HFF-Myc (cell line): Measurements from ENCODE around the gene RGS19.

Experiments used
- DNase-seq: peaks from one replicate; pipeline ENCODE4 v3.0.0-alpha.2; 2011; ENCODE audit warnings: low read depth; ENCODE audit errors: extremely low read depth
- H3K4me3 ChIP-seq: replicated peaks from 2 replicates; pipeline ENCODE4 v1.5.1; 2011; ENCODE audit warnings: low read depth, mild to moderate bottlenecking, control low read depth, low read length
- TF ChIP-seq, protein P1 (sequence below): IDR thresholded peaks from 2 replicates; pipeline ENCODE4 v1.5.1; 2012; ENCODE audit warnings: mild to moderate bottlenecking, low read depth, low read length, control low read depth; ENCODE audit errors: missing control alignments

Gene RGS19

DNA sequence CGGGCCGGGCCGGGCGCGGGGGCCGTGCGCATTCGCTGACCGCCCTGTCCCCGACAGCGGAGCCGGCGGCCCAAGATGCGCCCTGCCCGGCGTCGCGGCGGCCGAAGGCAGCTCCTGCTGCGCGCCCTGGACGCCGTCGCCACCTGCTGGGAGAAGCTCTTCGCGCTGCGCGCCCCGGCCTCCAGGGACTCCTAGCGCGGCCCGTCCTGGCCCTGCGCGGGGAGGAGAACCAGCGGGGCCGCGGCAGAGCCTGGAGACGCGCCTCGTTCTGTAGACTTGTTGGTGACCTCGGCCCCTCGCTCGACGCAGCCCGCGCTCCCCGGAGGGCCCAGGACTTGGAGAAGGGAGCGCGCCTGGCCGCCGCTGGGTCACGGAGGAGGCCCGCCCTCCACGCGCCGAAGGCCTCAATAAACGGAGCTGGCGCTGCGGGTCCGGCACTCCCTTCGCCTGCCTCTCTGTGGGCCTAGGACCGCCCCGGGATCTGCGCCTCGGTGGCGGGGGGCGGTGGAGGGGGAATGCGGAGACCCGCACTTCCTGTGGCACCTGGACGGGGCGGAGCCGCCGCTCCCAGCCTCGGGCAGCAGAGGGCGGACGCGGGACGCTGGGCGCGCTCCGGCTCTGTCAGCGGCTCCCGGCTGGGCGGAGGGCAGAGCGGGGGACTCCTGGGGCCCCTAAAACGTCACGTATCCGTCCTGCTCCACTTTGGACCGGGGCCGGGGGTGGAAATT lies 40.6 kb downstream of the RGS19 start:
- DNase-seq, result no peak
- TF ChIP-seq, protein P1, sequence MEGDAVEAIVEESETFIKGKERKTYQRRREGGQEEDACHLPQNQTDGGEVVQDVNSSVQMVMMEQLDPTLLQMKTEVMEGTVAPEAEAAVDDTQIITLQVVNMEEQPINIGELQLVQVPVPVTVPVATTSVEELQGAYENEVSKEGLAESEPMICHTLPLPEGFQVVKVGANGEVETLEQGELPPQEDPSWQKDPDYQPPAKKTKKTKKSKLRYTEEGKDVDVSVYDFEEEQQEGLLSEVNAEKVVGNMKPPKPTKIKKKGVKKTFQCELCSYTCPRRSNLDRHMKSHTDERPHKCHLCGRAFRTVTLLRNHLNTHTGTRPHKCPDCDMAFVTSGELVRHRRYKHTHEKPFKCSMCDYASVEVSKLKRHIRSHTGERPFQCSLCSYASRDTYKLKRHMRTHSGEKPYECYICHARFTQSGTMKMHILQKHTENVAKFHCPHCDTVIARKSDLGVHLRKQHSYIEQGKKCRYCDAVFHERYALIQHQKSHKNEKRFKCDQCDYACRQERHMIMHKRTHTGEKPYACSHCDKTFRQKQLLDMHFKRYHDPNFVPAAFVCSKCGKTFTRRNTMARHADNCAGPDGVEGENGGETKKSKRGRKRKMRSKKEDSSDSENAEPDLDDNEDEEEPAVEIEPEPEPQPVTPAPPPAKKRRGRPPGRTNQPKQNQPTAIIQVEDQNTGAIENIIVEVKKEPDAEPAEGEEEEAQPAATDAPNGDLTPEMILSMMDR, result peak; percentile 61
- peak overlapping the region; percentile 30 for H3K4me3 ChIP-seq

DNA sequence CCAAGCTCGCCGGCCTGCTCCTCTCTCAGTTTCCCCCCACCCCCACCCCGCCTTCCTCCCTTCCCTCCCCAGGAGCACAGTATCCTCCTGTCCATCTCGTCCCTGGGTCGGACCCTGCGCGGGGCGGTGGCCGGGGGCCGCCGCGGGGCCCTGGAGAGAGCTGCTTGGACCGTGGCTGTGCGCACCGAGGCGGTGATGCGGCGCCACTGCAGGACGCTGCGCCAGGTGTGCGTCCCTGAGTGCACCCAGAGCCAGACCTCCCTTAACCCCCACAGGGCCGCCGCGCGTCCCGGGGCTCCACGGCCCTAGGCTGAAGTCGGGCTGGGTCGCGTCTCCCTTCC lies 41.1 kb downstream of the RGS19 start:
- H3K4me3 ChIP-seq, result no peak overlapping the region
- TF ChIP-seq, protein P1, result no peak
- no peak for DNase-seq

DNA sequence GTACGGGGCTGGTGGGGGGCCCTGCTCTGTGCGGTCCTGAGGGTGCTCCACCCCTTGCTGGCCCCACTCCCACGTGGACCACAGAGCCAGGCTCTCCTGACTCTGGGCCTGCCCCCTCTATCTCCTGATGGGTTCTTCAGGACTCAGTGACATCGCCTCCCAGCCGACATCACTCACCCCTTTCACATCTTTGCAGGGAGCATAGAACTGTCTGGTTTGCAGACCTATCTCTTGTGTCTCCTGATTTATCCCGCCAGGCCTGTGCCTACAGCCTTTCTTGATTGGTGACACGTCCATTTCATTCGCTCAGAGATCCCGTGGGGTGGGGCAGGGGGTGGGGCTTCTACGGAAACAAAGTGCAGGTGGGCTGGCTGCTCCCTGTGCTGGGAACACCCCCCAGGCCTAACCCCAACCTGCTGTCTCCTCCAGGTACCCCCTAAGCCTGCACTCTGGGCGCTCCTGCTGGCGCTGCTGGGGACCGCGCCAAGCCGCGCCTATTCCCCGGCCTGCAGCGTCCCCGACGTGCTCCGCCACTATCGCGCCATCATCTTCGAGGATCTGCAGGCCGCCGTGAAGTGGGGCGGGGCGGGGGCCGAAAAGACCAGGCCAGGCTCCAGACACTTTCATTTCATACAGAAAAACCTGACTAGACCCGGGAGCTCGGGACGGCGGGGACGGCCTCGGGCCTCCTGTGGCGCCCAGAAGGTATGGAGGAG lies 41.7 kb downstream of the RGS19 start:
- TF ChIP-seq, protein P1, result no peak
- no peak for DNase-seq
- no peak overlapping the region for H3K4me3 ChIP-seq

DNA sequence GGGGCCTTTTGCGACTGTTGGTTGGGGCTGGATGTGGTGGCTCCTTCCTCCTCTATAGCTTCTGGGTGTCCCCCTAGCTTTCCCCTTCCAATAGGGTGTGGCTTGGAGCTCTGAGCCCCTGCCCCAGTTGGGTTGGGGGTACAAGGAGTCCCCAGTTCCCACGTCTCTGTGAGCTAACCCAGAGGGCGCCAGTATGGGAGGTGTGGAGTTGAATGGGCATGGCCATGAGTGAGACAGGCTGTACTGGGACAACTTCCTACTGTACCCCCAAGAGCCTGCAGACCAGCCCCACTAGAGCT lies 42.2 kb downstream of the RGS19 start:
- DNase-seq, result no peak
- H3K4me3 ChIP-seq, result no peak overlapping the region
- TF ChIP-seq, protein P1, result no peak

DNA sequence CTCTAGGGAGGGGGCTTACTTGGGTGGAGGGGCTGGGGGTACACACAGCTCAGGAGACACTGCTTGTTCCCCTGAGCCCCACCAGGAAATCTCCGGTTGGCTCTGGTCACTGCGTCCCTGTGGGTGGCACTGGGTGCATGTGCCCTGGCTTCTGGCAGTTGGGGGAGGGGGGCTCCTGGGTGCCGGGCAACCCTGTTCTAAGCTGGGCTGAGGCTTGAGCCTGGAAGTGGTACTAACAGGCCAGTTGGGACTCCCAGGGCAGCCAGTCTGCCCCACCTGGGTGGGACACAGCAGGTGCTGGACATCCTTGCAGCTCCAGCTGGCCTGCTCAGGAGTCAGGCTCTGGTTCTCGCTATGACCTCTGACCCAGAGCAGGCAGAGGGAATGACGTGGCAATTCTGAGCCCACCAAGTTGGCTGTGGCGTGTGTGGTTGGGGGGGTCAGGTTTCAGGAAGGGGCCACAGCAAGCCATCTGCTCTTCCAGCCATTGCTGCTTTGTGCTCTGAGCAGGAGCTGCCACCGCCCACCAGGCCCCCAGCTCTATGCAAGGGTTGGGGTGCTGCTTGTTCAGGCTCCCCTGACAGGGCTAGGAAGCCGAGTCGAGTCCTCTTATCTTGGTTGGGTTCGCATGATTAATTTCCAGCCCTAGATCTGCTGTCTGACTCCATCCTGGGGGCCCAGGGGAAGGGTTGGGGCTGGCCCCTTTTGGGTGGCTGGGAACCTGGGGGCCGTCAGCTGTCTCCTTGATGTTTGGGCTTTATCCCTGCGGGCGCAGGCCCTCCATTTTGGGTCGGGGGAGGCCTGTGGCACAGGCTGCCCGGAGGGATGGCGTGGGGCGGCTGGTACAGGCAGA lies 42.7 kb downstream of the RGS19 start:
- DNase-seq, result no peak
- TF ChIP-seq, protein P1, result no peak
- H3K4me3 ChIP-seq, result no peak overlapping the region

DNA sequence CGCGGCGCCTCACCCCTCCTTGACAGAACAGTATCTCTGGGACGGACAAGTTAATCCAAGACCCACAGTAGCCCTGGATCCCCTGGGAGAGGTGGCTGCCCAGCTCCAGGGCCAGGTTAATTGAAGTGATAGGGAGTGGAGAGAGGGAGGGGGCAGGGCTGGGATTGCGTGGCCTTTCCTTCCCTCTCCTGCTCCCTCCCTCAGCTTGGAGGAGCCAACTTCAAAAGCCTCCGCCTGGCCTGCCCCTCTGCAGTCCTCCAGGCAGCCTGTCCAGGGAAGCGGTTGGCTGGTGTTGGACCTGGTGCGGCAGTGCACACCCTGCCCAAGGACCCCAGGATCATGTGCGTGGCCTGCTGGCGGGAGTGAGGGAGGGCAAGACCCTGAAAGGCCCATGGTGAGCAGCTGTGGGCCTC lies 43.4 kb downstream of the RGS19 start, which contains the start of gene C20orf204:
Gene C20orf204 (plus strand): TSS at position 250 of the 413 bp plus-strand sequence. CDS start 142 bp downstream, at position 392.
- TF ChIP-seq, protein P1, result no peak
- no peak within 1 kb of the TSS for H3K4me3 ChIP-seq

More for the DNA sequence above, 43.4 kb downstream of the RGS19 start, which contains the start of gene C20orf204:
- DNase-seq, result no peak
